ENCODE measurements around the gene ACOT6. TPM values are rescaled to one million over a fixed set of nuclear protein-coding genes. Genes with fewer than 3 reads are reported as not detected.

The ACOT6 gene
- total and polyA plus RNA-seq, 2 of the 4 experiments (the other 2 are of a cell fraction): not detected

DNA sequence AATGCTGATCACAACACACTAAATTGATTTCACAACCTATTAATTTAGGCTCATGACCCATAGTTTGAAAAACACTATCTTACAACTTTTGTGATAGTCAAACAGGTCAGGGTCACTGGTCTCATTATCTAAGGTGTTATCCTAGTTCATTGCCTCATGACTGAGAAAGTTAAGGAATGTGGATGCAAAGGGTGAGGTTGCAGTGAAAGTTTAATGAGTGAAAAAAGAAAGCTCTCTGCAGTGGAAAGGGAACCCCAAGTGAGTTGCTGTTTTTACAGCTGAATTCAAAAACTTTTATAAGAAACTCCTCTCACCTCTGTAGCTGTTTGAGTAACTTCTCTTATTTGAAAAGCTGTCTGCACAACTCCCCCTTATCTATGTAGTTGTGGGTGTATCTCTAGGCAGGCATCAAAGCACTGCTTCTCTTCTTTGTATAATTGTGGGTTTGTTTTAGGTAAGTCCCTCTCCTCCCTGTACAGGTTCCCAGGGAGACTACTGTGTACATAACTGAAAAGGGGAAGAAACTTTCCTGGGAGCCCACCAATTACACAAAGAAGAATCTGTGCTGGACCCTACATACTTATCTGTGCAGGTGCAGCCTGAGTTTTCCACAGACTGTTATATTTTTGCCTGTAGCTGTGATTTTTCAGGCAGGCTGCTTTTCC lies 51.4 kb downstream of the ACOT6 start:
- DNase-seq (no peak), ATAC-seq (ENCODE audit: low read depth) (no peak)
- in situ Hi-C loops (cut with MboI; ENCODE audit: low sequenced_read_pairs) (no loop called here), intact Hi-C loops (cut with micrococcal nuclease) (no loop called here), dilution Hi-C loops (cut with HindIII; ENCODE audit: low sequenced_read_pairs, unreplicated experiment) (no loop called here)
- CTCF ChIA-PET: interaction anchor here (0.6 kb wide), 1 partner anchor 139 kb away, joined by 4 read pairs; no protein-coding TSS in a partner anchor
- H2BK5ac ChIP-seq (ENCODE audit: low read depth, low read length, poor library complexity, severe bottlenecking): no peak overlapping the region
- H2AK5ac ChIP-seq (ENCODE audit: low read depth, low read length): no peak overlapping the region
- POLR2A ChIA-PET (ENCODE audit: unreplicated experiment): no interaction called here
- H4K20me1 ChIP-seq (ENCODE audit: insufficient read depth, low read length): no peaks in the 10 kb centered on the region; the same call in 1 of the 2 replicates
- no peak overlapping the region for H4K8ac ChIP-seq (ENCODE audit: low read depth in 2 of 2, low read length in 2 of 2)
- H3K9ac ChIP-seq (ENCODE audit: low read depth, low read length): no peak overlapping the region
- H2BK20ac ChIP-seq (ENCODE audit: low read depth, low read length): no peak overlapping the region
- no peak overlapping the region for H3K4me2 ChIP-seq (ENCODE audit: low read depth, low read length)
- H3K56ac ChIP-seq (ENCODE audit: extremely low read depth, insufficient read depth, low read length): no peak overlapping the region
- H3K4me3 ChIP-seq (ENCODE audit: insufficient read depth, low read depth, low read length): no peak overlapping the region
- H4K91ac ChIP-seq (ENCODE audit: insufficient read depth, low read depth, low read length): no peak overlapping the region
- no TSS peak for BruUV-seq (replicated peaks)
- no peaks in the 10 kb centered on the region; a peak in 1 of 4 replicates for H3K79me1 ChIP-seq (ENCODE audit: low read depth in 1 of 2, low read length in 2 of 2)
- H3K14ac ChIP-seq (replicated peaks; ENCODE audit: low read depth, low read length): no peak overlapping the region
- no peaks in the 10 kb centered on the region for H3K27me3 ChIP-seq (ENCODE audit: control insufficient read depth, insufficient read depth, low read length)
- H3K27ac ChIP-seq (ENCODE audit: insufficient read depth, low read length): no peak overlapping the region
- no peaks in the 10 kb centered on the region for H3K4me1 ChIP-seq (ENCODE audit: control insufficient read depth, insufficient read depth, low read length)
- no peak for TF ChIP-seq MAZ (IDR thresholded peaks at IDR 0.05; ENCODE audit: borderline replicate concordance, low read depth, low read length)
- TF ChIP-seq RAD21 (IDR thresholded peaks at IDR 0.05; ENCODE audit: low read length): no peak
- TF ChIP-seq CTCF (conservative IDR thresholded peaks at IDR 0.05; ENCODE audit: low read depth, low read length): no peak
- TF ChIP-seq SMC3 (IDR thresholded peaks at IDR 0.05; ENCODE audit: low read depth, low read length): no peak
- H4K5ac ChIP-seq (ENCODE audit: low read depth, low read length): no peak overlapping the region
- no peak overlapping the region for H3K4ac ChIP-seq (ENCODE audit: low read depth, low read length)
- H3K18ac ChIP-seq (ENCODE audit: low read depth, low read length): no peak overlapping the region
- H3K23ac ChIP-seq (ENCODE audit: low read depth, low read length): no peak overlapping the region
- H3K36me3 ChIP-seq (ENCODE audit: control insufficient read depth, insufficient read depth, low read length): peaks cover 2% of the 10 kb centered on the region; the same call in 1 of the 2 replicates
- no peak overlapping the region for H2AFZ ChIP-seq (replicated peaks; ENCODE audit: low read length, poor library complexity)
- no peaks in the 10 kb centered on the region for H3K9me1 ChIP-seq (ENCODE audit: insufficient read depth, low read length)
- no peak overlapping the region for H2BK120ac ChIP-seq (ENCODE audit: low read depth, low read length)
- H2BK15ac ChIP-seq (ENCODE audit: low read depth, low read length): no peak overlapping the region
- no peaks in the 10 kb centered on the region for H3K9me3 ChIP-seq (ENCODE audit: control insufficient read depth, insufficient read depth, low read length)
- H2AK9ac ChIP-seq (replicated peaks; ENCODE audit: low read depth, low read length, poor library complexity): no peak overlapping the region

All from IMR-90 (cell line).